Measurements from ENCODE around the gene PAFAH1B2.

DNA sequence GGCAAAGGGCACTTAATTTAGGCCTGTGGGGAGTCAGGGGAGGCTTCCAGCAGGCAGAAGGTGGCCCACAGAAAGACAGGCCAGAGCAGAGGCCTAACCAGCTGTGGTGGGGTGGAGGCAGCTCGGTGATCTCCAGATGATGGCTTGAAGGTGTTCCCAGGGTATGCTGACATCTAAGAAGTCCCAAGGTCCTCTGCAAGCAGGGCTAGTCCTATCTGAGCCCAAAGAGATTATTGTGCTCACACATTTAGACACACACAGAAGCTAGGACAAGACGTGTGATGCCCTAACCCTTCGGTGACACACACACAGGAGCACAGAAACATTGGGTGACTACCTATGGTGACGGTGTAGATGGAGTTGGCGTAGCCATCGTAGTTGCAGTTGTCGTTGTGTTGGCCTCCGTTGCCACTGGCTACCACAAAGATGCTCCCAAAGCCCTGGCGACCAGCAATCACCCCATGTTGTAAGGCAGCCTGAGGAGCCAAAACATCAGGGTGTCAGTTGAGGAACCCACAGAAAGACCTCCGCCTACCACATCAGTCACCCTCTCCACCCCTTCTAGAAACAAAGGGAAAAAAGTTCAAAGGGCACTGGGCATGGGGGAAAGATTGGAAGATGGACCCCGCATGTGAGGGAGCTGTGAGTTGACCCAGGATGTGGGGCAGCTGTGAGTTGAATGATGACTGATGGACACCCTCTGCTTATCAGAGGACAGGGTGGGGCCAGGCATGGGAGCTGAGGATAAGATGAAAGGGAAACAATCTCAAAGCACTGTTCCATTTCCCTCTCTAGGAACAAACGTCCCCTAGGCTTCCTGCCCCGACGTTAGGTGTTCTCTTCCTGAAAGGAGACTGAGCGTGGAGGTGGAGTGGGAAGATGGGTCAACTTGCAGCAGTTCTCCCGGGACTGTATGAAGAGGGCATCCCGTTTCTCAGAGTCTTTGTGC, 79.9 kb downstream of the PAFAH1B2 start:
- TF ChIP-seq, protein P1, sequence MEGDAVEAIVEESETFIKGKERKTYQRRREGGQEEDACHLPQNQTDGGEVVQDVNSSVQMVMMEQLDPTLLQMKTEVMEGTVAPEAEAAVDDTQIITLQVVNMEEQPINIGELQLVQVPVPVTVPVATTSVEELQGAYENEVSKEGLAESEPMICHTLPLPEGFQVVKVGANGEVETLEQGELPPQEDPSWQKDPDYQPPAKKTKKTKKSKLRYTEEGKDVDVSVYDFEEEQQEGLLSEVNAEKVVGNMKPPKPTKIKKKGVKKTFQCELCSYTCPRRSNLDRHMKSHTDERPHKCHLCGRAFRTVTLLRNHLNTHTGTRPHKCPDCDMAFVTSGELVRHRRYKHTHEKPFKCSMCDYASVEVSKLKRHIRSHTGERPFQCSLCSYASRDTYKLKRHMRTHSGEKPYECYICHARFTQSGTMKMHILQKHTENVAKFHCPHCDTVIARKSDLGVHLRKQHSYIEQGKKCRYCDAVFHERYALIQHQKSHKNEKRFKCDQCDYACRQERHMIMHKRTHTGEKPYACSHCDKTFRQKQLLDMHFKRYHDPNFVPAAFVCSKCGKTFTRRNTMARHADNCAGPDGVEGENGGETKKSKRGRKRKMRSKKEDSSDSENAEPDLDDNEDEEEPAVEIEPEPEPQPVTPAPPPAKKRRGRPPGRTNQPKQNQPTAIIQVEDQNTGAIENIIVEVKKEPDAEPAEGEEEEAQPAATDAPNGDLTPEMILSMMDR (IDR thresholded peaks at IDR 0.05; ENCODE audit: low read depth, low read length, poor library complexity, severe bottlenecking): no peak
- no peak for TF ChIP-seq EZH2phosphoT487 (IDR thresholded peaks at IDR 0.05; ENCODE audit: borderline replicate concordance, low read length)
